HFFc6 (cell line): ENCODE results near the gene ATP6V0C. TPM values are rescaled to one million over a fixed set of nuclear protein-coding genes. Genes with fewer than 3 reads are reported as not detected.

ENCODE experiments used
- DNase-seq: peaks from one replicate; pipeline ENCODE4 v3.0.0-alpha.2; 2018
- H3K27ac Mint-ChIP-seq: 2 replicates; pipeline ENCODE4 v1.8.0; 2020; ENCODE audit warnings: mild to moderate bottlenecking, mixed read lengths
- H3K27me3 Mint-ChIP-seq: 2 replicates; pipeline ENCODE4 v1.8.0; 2021; ENCODE audit warnings: mild to moderate bottlenecking, moderate library complexity, mixed read lengths; ENCODE audit not compliant: insufficient read depth
- H3K36me3 Mint-ChIP-seq: 2 replicates; pipeline ENCODE4 v1.8.0; 2021; ENCODE audit warnings: low read depth, mixed read lengths
- H3K4me1 Mint-ChIP-seq: 2 replicates; pipeline ENCODE4 v1.8.0; 2020; ENCODE audit warnings: low read depth, mixed read lengths
- H3K4me3 Mint-ChIP-seq: 2 replicates; pipeline ENCODE4 v1.8.0; 2020; ENCODE audit warnings: mild to moderate bottlenecking, moderate library complexity, mixed read lengths
- H3K9me3 Mint-ChIP-seq: 2 replicates; pipeline ENCODE4 v1.8.0; 2020; ENCODE audit warnings: mild to moderate bottlenecking, mixed read lengths
- CTCF ChIP-seq: fragments of 200-600 bp; sonication (generic); IDR thresholded peaks from 2 replicates; pipeline ENCODE4 v1.5.0; 2021; ENCODE audit warnings: antibody characterized with exemption, mild to moderate bottlenecking
- total RNA-seq, 6 experiments: library from RNA; stranded (reverse); fragmentation: NEBNext Ultra II Directional; extraction: Animal tissue kit (Norgen Biotek cat#: 25700); gene quantifications; 2 replicates in 1 of 6; 3 replicates in 5 of 6; pipeline ENCODE4 v1.2.3, GENCODE V29; 2021

Gene ATP6V0C
- total RNA-seq, 6 experiments from 2014 or later = 303 to 341 (median 309) TPM

- H3K36me3 Mint-ChIP-seq = no peaks in the 10 kb centered on the region
- no peaks in the 10 kb centered on the region for H3K9me3 Mint-ChIP-seq
- no peak overlapping the region for H3K4me3 Mint-ChIP-seq
- no peaks in the 10 kb centered on the region for H3K27me3 Mint-ChIP-seq
- H3K4me1 Mint-ChIP-seq = peaks cover 21% of the 10 kb centered on the region
- no peak for TF ChIP-seq CTCF
- no peak for DNase-seq
- no peak overlapping the region for H3K27ac Mint-ChIP-seq
Measured at GRCh38 chr16:2507665-2508064, 6.1 kb upstream of the ATP6V0C start.

- Mint-ChIP-seq H3K4me3 (no peak overlapping the region), H3K27ac (no peak overlapping the region), H3K36me3 (no peaks in the 10 kb centered on the region), H3K4me1 (peaks cover 22% of the 10 kb centered on the region), H3K27me3 (no peaks in the 10 kb centered on the region), H3K9me3 (no peaks in the 10 kb centered on the region)
- DNase-seq = no peak
- TF ChIP-seq CTCF = peak; percentile 16; the same call in 1 of the 2 replicates
Measured at GRCh38 chr16:2508722-2509400, 4.9 kb upstream of the ATP6V0C start.

GRCh38 chr16:2511128-2511800 is 2.5 kb upstream of the ATP6V0C start:
- peaks cover 6% of the 10 kb centered on the region for H3K27me3 Mint-ChIP-seq
- H3K4me3 Mint-ChIP-seq = peak overlapping the region; percentile 65
- no peaks in the 10 kb centered on the region for H3K9me3 Mint-ChIP-seq
- no peak for DNase-seq
- peaks cover 14% of the 10 kb centered on the region for H3K36me3 Mint-ChIP-seq
- peaks cover 35% of the 10 kb centered on the region for H3K4me1 Mint-ChIP-seq
- peak overlapping the region; percentile 68 for H3K27ac Mint-ChIP-seq
- no peak for TF ChIP-seq CTCF

- H3K36me3 Mint-ChIP-seq = peaks cover 23% of the 10 kb centered on the region
- H3K4me3 Mint-ChIP-seq = peak overlapping the region; percentile 90
- DNase-seq = no peak
- no peaks in the 10 kb centered on the region for H3K9me3 Mint-ChIP-seq
- H3K27me3 Mint-ChIP-seq = peaks cover 9% of the 10 kb centered on the region
- H3K27ac Mint-ChIP-seq = no peak overlapping the region
- H3K4me1 Mint-ChIP-seq = peaks cover 44% of the 10 kb centered on the region
- TF ChIP-seq CTCF = no peak
Measured at GRCh38 chr16:2511996-2512734, 1.6 kb upstream of the ATP6V0C start.

- no peak for DNase-seq
- TF ChIP-seq CTCF = peak; percentile 39; the same call in 1 of the 2 replicates
- Mint-ChIP-seq H3K27me3 (peaks cover 9% of the 10 kb centered on the region), H3K36me3 (peaks cover 23% of the 10 kb centered on the region), H3K27ac (peak overlapping the region; percentile 36; the same call in 1 of the 2 replicates), H3K4me3 (peak overlapping the region; percentile 90), H3K9me3 (no peaks in the 10 kb centered on the region), H3K4me1 (peaks cover 51% of the 10 kb centered on the region)
Measured at GRCh38 chr16:2512735-2513404, 882 bp upstream of the ATP6V0C start.
